Left colon (tissue), 2 donors: ENCODE measurements around the gene TRIO. TPM values are rescaled to one million over a fixed set of nuclear protein-coding genes. Genes with fewer than 3 reads are reported as not detected.
"Not testable (repeated sequence)": the region's sequence is repeated elsewhere in the genome, so short reads cannot be mapped to it uniquely, and the experiment has no call there.

Experiments used
- ATAC-seq: fragments of 200-7000 bp; cut with Tn5 transposase; one replicate; pipeline ENCODE4 v1.9.1; 2020; ENCODE audit warnings: mild to moderate bottlenecking, moderate library complexity
- DNase-seq, 2 donors: peaks; one replicate each; pipeline ENCODE4 v3.0.0-alpha.2; 2020
- intact Hi-C, 2 donors: fragments of 100-400 bp; cut with DNase I in 1 of 2; cut with micrococcal nuclease in 1 of 2; formaldehyde crosslinking; loops; one replicate each; pipeline versions ENCODE4 v1.11.2 to v1.14.0; 2022; cut with DNase I, micrococcal nuclease
- total RNA-seq, 2 donors: library from RNA; stranded (reverse); fragmentation: NEBNext Ultra II Directional; extraction: Animal tissue kit (Norgen Biotek cat#: 25700); gene quantifications; one replicate each; pipeline ENCODE4 v1.2.1, GENCODE V29; 2021
- donor health status: DM: no; HTN: no; CAD: no.
- donor health status: DM: yes; HTN: yes; CAD: no.

Gene TRIO
- total RNA-seq, 2 donors from 2014 or later, result 140 to 181 TPM

GRCh38 chr5:14425559-14425958, 282.4 kb downstream of the TRIO start:
- intact Hi-C loops, result no loop called here
- no peak for DNase-seq
- no peak for ATAC-seq

- intact Hi-C loops, result no loop called here
- ATAC-seq (no peak), DNase-seq (no peak)
Observed at GRCh38 chr5:14426521-14426920, 283.4 kb downstream of the TRIO start.

- intact Hi-C loops, result no loop called here
- no peak for DNase-seq
- ATAC-seq, result no peak
Observed at GRCh38 chr5:14428302-14429081, 285.4 kb downstream of the TRIO start.

GRCh38 chr5:14429101-14430050, 286.2 kb downstream of the TRIO start:
- DNase-seq (no peak), ATAC-seq (no peak)
- intact Hi-C loops, result no loop called here

- ATAC-seq (no peak), DNase-seq (no peak)
- intact Hi-C loops, result no loop called here
Observed at GRCh38 chr5:14431534-14431933, 288.4 kb downstream of the TRIO start.

GRCh38 chr5:14432931-14433589, 289.9 kb downstream of the TRIO start:
- intact Hi-C loops, result no loop called here
- no peak for ATAC-seq
- DNase-seq, result no peak

GRCh38 chr5:14435481-14435880, 292.3 kb downstream of the TRIO start:
- no peak for ATAC-seq
- intact Hi-C loops, result no loop called here
- no peak for DNase-seq

- intact Hi-C loops, DNase-seq, ATAC-seq: not testable (repeated sequence)
Observed at GRCh38 chr5:14436122-14436521, 293.0 kb downstream of the TRIO start.

- intact Hi-C loops, result no loop called here
- DNase-seq, result no peak
- no peak for ATAC-seq
Observed at GRCh38 chr5:14436801-14437542, 293.8 kb downstream of the TRIO start.

- no peak for ATAC-seq
- intact Hi-C loops, result no loop called here
- DNase-seq, result no peak
Observed at GRCh38 chr5:14438195-14438606, 295.1 kb downstream of the TRIO start.

- intact Hi-C loops, result no loop called here
- ATAC-seq (no peak), DNase-seq (no peak)
Observed at GRCh38 chr5:14439087-14439871, 296.1 kb downstream of the TRIO start.

- DNase-seq, result no peak
- no peak for ATAC-seq
- intact Hi-C loops, result no loop called here
Observed at GRCh38 chr5:14440223-14440581, 297.1 kb downstream of the TRIO start.

GRCh38 chr5:14440582-14441431, 297.7 kb downstream of the TRIO start:
- intact Hi-C loops, result no loop called here
- ATAC-seq (no peak), DNase-seq (peak in 1 of 2 donors; percentile 21)

- no peak for ATAC-seq
- intact Hi-C loops, result no loop called here
- no peak for DNase-seq
Observed at GRCh38 chr5:14441641-14442040, 298.5 kb downstream of the TRIO start.

GRCh38 chr5:14442536-14442935, 299.4 kb downstream of the TRIO start:
- intact Hi-C loops, result no loop called here
- ATAC-seq (no peak), DNase-seq (no peak)

GRCh38 chr5:14443671-14444093, 300.5 kb downstream of the TRIO start:
- peak; percentile 82 for ATAC-seq
- intact Hi-C loops, result no loop called here
- no peak for DNase-seq

GRCh38 chr5:14444161-14444560, 301.0 kb downstream of the TRIO start:
- no peak for DNase-seq
- ATAC-seq, result no peak
- intact Hi-C loops, result no loop called here
